COLO829 (cell line): ENCODE data around the gene FEN1.

ENCODE experiments used
- DNase-seq: peaks from one replicate; pipeline ENCODE4 v3.0.0; 2012; ENCODE audit warnings: low spot score

The FEN1 gene

DNA sequence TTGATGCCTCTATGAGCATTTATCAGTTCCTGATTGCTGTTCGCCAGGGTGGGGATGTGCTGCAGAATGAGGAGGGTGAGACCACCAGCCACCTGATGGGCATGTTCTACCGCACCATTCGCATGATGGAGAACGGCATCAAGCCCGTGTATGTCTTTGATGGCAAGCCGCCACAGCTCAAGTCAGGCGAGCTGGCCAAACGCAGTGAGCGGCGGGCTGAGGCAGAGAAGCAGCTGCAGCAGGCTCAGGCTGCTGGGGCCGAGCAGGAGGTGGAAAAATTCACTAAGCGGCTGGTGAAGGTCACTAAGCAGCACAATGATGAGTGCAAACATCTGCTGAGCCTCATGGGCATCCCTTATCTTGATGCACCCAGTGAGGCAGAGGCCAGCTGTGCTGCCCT lies 2.7 kb downstream of the FEN1 start:
- DNase-seq: no peak

DNA sequence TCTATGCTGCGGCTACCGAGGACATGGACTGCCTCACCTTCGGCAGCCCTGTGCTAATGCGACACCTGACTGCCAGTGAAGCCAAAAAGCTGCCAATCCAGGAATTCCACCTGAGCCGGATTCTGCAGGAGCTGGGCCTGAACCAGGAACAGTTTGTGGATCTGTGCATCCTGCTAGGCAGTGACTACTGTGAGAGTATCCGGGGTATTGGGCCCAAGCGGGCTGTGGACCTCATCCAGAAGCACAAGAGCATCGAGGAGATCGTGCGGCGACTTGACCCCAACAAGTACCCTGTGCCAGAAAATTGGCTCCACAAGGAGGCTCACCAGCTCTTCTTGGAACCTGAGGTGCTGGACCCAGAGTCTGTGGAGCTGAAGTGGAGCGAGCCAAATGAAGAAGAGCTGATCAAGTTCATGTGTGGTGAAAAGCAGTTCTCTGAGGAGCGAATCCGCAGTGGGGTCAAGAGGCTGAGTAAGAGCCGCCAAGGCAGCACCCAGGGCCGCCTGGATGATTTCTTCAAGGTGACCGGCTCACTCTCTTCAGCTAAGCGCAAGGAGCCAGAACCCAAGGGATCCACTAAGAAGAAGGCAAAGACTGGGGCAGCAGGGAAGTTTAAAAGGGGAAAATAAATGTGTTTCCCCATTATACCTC lies 3.3 kb downstream of the FEN1 start:
- DNase-seq: no peak

DNA sequence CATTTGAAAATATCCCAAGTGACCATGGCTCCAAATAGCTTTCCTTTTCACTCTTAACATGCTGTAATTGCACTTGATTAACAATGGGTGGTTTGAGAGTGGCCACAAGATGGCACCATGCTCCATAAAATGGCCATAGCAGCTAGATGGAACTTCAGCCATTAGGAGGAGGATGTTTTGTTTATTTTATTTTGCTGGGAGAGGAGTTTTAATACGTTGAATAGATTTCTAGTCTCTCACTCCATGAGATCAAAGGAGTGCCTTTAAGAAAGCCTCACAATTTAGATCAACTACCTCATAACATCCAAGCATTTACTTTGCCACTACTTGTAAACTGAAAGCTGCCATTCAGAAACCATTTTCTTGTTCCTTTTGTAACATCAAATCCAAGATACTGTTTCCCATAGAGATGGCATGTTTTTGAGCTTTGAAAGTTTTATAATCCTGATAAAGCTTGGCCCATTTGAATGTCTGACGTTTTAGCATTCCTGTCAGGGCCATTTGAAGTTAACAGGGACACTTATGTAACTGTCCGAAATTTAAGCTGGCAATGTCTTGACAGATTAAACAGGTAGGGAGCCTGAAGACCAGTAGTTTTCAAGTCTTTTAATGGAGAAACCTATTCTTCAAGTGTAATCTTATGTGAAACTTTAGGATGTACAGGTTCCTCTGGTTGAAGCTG lies 4.7 kb downstream of the FEN1 start:
- peak; percentile 77 for DNase-seq

DNA sequence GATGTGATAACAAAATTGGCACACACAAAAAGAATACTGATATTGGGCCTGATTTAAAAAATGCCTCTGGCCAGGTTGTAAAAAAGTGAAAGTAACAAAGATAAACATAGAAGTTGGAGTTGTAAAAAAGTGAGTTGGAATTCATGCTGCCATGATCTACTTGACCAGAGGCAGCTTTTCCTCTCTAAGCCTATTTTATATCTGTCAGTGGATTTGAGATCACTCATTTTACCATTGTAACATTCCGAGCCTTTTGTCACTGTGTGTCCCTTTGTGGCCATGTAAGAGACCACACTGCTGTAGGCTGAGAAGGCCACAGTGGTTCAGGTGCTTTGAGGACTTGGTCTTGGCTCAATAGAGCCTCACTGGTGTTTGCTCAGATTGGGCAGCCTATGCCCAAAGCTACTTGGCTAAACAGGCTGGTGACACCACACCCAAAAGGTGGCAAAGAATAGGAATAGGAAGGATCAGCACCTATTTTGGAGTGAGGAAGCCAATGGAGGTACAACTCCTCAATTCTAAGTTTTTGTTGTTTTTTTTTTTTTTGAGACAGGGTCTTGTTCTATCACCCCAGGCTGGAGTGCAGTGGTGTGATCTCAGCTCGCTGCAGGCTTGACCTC lies 7.1 kb downstream of the FEN1 start:
- DNase-seq: no peak

DNA sequence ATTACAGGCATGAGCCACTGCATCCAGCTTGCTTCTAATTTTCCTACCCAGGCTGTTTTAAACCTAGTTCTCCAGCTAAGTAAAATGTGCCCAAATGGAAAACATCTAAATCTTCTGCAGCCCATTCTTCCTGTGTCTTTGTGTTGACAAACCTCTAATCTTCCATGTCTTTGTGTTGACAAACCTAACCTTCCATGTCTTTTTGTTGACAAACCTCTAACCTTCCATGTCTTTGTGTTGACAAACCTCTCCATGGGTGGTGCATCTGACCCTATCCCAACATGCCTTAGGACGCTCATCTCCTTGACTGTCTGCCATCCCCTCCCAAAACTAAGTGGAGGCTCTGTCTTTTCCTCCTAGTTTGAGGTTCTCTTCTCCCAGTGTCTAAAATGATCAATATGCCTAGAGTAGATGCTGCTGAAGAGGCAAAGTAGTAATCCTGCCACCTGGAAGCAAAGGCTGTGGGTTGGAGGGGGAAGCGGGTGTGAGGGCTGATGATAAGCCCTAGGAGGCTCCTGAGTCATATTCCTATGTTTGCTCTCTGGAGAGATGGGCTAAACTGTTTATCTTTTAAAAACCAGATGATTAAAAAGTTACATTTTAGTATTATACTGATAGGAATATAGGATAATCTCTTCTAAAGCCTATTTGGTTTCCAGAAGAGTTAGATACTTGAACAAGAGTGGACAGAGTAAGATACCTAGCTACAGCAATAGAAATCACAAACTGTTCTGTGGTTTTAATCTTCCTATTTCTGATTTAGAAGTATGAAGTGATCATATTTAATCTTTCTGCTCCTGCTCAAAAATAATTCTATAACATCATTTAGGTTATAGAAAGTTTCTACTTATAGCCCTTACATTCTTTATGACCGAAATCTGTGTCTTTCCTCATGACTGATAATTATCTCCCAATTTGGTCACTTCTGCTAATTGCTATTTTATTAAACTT lies 7.9 kb downstream of the FEN1 start:
- DNase-seq: no peak

DNA sequence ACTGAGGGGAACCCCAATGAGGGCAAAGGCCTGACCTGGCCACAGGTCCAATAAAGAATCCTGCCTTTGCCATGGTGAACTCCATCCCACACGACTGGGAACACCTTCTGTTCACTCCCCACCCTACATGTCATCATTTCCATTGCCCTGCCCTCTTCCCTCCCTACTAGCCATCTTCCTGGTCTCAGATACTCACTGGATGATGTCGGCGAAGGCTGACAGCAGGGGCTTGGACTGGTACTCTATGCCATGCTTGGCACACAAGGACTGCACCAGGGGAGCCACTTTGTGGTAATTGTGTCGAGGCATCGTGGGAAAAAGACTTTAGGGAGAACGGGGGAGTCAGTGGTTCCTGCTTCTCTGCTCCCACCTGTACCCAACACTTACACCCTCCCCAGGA lies 9.9 kb downstream of the FEN1 start:
- no peak for DNase-seq

DNA sequence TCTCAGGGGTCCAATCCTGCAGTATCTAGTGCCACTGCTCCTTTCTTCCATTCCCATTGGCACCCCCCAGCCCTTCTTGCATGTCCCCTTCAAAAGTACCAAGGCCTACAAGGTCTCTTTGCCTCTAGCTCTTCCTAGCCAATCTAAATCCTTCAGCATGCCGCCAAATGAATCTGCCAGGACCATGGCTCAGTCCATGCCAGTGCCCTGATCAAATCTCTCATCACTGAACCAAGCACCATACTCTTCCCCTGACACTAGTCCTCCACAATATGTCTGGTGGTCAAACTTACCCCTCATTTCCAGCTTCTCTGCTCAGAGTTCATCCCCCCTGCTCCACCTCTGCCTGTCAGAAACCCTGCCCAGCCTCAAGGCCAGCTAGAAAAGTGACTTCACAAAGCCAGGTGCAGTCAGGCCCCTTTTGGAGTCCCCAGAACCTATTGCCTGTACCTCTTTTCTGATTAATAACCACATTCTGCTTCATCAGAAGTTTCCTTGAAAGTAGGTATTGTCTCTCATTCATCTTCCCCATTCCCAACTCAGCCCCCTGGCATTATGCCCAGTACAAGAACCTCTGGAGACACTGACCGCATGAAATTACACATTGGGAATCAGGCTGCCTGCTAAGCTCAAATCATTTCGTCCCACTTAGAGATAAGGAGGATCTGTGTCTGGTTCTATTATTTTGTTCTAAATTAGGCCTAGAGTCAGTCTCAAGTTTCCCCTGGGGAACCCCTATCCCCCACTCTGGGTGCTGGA lies 11.4 kb downstream of the FEN1 start:
- DNase-seq: peak; percentile 91

DNA sequence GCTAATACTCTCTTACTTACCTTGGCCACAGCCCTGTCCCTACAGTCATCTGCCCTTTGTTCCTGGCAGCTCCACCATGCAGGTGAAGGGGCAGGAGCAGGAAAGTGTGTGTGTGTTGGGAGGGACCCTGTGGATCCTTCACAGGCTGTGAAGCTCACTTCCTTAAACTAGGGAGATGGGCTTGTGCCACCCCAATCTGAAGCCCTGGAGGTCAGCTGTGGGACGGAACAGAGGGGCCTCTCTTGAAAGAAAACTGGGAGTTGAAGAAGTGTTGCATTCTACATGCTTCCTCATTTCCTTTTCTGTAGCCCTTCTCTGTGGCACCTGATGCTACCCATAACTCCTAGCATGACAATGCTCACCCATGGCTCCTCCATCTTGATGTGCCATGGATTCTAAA lies 12.4 kb downstream of the FEN1 start:
- DNase-seq: no peak

DNA sequence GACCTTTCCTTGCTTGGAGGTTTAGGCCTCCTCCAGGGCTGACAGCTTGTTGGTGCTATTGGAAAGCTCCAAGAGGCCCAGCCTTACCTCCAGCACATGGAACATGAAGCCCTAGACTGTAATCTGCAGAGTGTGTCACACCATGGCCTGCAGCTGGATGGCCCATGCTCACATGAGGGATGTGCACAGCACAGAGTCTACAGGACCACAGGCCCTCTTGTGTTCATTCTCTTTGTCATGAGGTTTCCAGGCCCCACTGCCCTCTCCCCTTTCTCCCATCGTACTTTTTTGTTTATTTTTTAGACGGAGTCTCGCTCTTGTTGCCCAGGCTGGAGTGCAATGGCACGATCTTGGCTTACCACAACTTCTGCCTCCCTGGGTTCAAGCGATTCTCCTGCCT lies 14.1 kb downstream of the FEN1 start:
- no peak for DNase-seq

DNA sequence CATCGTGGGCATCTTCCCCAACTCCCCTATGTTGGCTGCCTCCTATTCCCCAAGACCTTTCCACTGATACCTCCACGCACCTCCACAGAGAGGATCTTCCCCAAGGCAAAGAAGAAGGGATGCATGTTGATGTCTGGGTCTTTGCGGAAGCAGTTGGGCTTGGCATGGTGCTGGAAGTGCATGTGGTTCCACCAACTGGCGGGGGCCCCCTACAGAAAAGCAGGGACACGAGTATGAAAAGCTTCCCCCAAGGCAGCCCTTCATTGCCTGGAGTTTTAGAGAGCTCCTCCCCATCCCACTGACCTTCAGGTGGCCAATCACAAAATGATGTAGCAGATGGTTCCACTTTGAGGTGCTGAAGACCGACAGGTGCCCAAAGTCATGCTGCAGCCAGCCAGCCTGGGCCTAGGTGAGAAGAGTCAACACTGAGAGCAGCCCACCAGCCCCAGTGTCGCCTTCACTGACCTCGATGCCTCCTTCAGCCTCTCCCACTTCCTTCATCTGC lies 18.0 kb downstream of the FEN1 start:
- DNase-seq: no peak

DNA sequence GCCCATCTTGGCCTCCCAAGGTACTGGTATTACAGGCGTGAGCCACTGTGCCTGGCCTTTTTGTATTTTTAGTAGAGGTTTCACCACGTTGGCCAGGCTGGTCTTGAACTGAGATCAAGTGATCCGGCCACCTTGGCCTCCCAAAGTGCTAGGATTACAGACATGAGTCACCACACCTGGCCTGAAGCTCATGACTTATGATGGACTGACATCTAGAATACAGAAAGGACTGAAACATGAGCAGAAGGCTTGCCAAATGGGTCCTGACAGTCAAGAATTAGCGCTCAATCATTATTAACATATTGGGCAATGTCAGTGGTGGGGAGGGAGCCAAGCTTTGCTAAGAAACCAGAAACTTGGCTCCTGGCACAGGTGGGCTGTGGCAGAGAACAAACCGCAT lies 19.1 kb downstream of the FEN1 start:
- no peak for DNase-seq

DNA sequence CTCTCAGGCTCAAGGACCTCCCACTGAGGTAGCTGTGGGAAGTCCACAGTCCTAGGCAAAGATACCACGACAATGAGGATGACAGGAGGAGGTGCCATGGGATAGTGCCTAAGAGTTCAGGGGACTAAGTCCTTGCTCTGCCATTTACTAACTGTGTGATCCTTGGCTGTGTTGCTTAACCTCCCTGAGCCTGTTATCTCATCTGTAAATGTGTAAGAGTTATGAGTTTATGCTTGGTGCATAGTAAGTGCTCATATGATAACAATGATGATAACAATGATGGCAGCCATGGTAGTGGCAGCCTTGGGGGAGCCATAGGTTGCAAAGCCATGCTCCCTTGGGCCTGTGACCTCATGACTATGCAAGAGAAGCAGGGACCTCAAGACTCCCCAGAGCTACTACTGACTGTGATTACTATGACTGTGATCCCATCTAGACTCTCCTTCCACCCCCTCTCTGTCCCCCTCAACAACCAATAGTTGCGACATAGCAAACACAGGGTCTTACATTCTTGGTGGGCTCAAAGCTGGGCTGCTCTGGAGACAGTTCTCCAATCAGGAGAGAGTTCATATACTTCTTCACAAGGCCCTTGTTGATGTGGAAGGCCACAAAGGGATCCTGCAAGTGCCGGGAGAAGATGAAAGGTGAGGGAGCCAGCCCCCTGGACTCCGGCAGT lies 20.2 kb downstream of the FEN1 start:
- no peak for DNase-seq

DNA sequence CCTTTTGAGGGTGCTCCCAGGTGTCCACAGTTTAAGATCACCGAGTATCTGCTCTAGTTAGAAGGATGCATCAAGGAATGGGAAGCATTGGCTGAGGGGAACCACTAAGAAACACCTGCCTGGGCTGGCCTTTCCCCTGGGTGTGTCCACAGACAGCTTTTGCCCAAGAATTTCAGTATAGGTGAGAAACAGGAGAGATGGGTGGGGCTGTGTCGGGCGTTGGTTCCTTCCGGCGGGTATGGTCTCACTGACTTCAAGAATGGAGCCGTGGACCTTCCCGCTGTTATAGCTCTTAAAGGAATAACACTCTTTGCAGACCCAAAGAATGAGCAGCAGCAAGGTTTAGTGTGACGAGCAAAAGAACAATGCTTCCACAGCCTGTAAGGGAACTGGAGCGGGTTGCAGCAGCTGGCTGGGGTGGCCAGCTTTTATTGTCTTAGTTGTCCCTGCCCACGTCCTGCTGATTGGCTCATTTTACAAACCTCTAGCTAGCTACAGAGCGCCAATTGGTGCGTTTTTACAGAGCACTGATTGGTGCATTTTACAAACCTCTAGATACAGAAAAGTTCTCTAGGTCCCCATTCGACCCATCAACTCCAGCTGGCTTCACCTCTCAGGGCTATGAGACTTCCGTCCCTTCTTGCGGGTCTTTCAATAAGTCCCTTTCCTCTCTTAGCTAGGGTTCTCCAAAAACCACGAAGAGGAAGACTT lies 21.7 kb downstream of the FEN1 start:
- DNase-seq: no peak

DNA sequence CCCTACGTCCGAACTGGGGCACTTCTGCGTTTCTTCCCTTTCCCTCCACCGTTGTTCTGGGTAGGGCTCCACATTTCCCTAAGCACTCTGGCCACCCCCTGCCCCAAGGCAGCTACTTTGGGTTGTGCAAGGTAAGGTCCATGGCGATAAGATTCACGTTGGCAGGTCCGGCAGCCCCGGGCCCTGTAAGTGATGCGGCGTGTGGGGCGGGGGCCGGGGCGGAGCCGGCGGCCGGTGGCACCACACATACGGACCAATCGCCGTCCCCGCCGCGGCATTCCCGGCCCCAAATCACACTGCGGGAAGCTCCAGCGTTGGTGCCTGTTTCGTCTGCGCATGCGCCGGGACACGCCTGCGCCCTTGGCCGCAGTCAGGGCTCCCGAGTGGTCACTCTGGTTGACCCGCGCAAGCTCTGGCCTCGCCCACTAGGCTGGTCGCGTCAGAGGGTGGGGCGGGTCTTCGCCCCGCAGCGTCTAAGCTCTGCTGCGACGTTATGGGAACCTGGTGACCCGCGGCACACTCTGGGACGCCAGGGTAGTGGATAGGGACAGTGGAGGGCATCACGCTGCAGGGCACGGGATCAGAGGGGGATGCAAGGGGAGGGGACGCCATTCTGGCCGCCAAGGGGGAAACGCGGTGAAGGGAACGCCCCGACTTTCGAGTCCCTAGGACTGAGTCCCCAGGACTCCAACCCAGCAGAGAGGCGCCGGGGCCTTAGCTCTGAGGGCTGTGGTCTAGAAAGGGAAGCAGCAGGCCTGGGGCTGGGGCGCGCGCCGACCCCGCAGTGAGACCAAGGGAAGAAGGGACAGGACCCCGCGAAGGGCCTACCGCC lies 22.5 kb downstream of the FEN1 start:
- DNase-seq: peak; percentile 98

DNA sequence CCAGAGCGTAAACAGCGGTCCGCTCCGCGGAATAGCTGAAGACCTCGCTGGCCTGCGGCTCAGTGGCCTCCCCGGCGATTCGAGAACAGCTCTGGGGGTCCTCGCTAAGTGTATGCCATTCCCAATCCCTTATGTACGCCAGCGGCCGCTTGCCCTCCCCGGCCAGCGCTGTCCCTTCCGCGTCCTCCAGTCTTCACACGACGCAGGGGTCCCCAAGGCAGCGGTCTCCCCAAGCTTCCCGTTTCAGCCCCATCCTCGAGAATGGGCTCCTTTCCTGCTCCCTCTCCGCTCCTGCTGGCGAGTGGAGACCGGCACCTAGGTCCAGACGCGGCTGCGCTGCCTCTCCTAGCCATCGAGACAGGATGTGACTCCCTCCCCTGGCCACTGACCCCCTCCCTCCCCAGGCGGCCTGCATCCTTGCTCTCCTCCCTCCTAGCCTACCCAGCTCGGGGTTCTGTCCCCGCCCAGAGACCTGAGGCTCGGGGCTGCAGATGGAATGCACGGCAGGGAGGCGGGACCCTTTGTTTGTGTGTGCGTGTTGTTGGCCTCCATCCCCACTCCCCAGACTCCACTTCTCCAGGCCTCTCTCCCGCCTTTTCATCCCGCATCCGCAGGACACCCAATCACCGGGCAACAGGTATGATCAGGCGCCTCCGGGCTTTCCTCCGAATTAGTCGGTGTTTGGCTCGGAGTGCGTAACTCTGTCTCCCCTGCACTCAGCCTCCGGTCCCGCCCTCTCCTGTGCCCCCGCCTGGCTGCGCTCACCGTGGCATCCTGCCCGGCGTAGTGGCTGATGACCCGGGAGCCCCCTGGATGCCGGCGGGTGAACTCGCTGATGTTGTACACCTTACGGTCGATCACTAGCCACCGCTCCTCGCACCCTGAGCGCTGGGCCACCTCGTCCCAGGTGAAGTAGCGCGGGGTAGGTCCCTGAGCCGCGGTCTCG lies 23.4 kb downstream of the FEN1 start:
- peak; percentile 63 for DNase-seq

DNA sequence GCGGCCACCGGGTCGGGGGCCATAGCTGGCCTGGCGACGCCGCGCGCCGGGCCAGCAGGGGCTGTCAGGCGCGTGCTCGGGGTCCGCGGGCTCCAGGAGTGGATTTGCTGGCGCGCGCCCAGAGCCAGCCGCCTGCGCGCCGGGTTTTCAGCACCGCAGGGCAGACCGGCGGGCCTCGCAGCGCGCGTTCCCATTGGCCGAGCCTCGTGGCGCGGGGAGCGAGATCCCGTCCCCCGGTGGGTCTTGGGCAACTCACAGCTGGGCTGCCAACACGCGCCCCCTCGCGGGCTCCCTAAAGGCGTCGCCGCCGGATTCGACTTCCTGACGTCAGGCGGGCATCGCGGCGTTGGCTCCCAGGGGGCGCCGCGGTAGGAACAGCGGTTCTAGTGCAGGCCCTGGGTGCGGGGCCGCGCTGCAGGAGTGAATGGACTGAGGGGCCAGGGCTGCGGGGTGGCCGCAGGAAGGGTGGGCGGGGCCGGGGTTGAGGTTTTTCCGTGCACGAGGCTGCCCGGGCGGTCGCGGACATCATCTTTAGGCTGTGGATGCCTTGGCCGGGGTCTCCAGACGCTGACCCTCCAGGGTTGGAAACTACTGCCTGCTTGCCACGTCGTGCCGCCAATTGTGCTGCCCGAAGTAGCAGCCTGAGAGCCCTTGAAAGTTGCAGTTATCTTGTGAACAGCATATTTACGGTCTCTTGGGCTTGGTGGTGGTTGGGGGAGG lies 24.2 kb downstream of the FEN1 start, which contains the start of gene FADS1:
FADS1 (minus strand) TSS at position 268 of the 720 bp plus-strand sequence; CDS start at position 194, 74 bp downstream.
- DNase-seq: peak; percentile 85

DNA sequence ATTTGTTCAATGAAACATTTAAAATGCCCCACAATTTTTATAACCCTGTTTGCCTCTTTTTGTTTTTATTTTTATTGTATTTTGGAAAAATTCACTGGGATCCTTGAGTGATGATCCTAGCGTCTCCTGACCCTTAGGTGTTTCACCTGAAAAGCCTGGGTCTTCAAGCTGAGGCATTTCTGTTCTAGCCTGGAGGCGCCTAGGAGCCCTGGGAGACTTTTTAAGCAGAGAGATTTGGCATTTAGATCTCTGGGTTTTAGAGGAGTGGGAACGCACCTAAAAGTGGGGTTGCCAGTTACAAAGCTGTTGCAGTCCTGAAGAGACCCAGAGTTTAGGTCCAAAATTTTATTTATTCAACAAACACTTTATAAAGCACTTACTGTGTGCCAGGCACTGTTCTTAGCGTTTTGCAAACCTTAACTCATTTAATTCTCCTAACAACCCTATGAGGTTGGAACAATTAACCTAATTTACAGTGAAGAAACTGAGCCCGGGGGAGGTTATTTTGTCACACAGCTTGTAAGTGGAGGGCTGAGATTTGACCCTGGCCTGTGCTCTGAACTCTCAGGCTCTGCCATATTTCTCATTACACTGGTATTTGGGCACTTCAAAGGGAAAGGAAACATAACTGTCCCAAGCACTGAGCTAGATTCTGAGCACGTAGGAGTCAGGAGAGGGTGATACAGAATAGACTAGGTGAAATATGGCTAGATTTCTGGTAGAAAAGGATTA lies 24.9 kb downstream of the FEN1 start:
- DNase-seq: no peak
